GM12873 (cell line): ENCODE results near the gene PTPRQ.

Experiments
- TF ChIP-seq, protein P1 (sequence below): IDR thresholded peaks from 2 replicates; pipeline ENCODE4 v1.5.1; 2012; ENCODE audit warnings: low read depth, mild to moderate bottlenecking, moderate library complexity, low read length, control low read depth; ENCODE audit not compliant: insufficient read depth; ENCODE audit errors: missing control alignments

PTPRQ gene

GRCh38 chr12:80620281-80620680 is 176.2 kb downstream of the PTPRQ start:
- TF ChIP-seq, protein P1, sequence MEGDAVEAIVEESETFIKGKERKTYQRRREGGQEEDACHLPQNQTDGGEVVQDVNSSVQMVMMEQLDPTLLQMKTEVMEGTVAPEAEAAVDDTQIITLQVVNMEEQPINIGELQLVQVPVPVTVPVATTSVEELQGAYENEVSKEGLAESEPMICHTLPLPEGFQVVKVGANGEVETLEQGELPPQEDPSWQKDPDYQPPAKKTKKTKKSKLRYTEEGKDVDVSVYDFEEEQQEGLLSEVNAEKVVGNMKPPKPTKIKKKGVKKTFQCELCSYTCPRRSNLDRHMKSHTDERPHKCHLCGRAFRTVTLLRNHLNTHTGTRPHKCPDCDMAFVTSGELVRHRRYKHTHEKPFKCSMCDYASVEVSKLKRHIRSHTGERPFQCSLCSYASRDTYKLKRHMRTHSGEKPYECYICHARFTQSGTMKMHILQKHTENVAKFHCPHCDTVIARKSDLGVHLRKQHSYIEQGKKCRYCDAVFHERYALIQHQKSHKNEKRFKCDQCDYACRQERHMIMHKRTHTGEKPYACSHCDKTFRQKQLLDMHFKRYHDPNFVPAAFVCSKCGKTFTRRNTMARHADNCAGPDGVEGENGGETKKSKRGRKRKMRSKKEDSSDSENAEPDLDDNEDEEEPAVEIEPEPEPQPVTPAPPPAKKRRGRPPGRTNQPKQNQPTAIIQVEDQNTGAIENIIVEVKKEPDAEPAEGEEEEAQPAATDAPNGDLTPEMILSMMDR = no peak

GRCh38 chr12:80622271-80622670 is 178.2 kb downstream of the PTPRQ start:
- TF ChIP-seq, protein P1 = peak; percentile 30

- TF ChIP-seq, protein P1 = no peak
Observed at GRCh38 chr12:80625051-80625450, 181.0 kb downstream of the PTPRQ start.

DNA sequence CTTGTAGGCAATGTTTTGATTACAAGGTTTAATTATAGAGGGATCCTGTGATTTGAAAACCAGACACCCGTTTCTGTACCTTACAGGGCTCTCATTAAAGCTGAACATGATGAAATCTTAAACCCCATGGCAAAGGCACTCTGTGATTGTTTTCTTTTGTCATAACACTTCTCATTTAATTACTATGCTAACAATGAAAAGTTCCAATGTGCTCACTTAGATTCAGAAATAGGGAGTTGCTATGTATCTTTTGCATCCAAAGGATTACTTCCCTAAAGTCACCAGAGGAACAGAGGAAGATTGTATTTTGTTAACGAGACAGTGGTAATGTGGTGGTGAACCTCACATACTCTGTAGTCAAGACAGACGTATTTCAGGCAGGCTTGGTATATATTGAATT is 181.9 kb downstream of the PTPRQ start:
- TF ChIP-seq, protein P1 = no peak

- TF ChIP-seq, protein P1 = no peak
Observed at GRCh38 chr12:80627782-80628181, 183.7 kb downstream of the PTPRQ start.

GRCh38 chr12:80632835-80633234 is 188.8 kb downstream of the PTPRQ start:
- TF ChIP-seq, protein P1 = peak; percentile 37

- TF ChIP-seq, protein P1 = no peak
Observed at GRCh38 chr12:80634903-80635302, 190.9 kb downstream of the PTPRQ start.
